KMS-11 (cell line): ENCODE measurements around the gene MCEMP1.

Experiments
- H2AFZ ChIP-seq: fragments of 200-600 bp; sonication (generic); 2 replicates; pipeline ENCODE4 v1.6.1; 2016; ENCODE audit warnings: antibody characterized with exemption, mixed run types, low read depth
- H3K27ac ChIP-seq: fragments of 200-600 bp; sonication (generic); 2 replicates; pipeline ENCODE4 v1.6.1; 2016; ENCODE audit warnings: mild to moderate bottlenecking, mixed run types
- H3K27me3 ChIP-seq: fragments of 200-600 bp; sonication (generic); 2 replicates; pipeline ENCODE4 v1.6.1; 2017; ENCODE audit warnings: mild to moderate bottlenecking, low read depth, mixed run types, moderate library complexity; ENCODE audit not compliant: insufficient read depth
- H3K36me3 ChIP-seq: fragments of 200-600 bp; sonication (generic); 2 replicates; pipeline ENCODE4 v1.6.1; 2017; ENCODE audit warnings: mild to moderate bottlenecking, mixed run types; ENCODE audit not compliant: insufficient read depth
- H3K4me1 ChIP-seq: fragments of 200-600 bp; sonication (generic); 2 replicates; pipeline ENCODE4 v1.6.1; 2016; ENCODE audit warnings: mild to moderate bottlenecking, low read depth, mixed run types; ENCODE audit not compliant: poor library complexity, severe bottlenecking
- H3K4me2 ChIP-seq: fragments of 200-600 bp; sonication (generic); 2 replicates; pipeline ENCODE4 v1.7.0; 2016; ENCODE audit warnings: mild to moderate bottlenecking, mixed run types
- H3K4me3 ChIP-seq: fragments of 200-600 bp; sonication (generic); IDR thresholded peaks from 2 replicates; pipeline ENCODE4 v1.6.1; 2017; ENCODE audit warnings: low read depth, low read length, mixed read lengths; ENCODE audit not compliant: insufficient read depth
- H3K79me2 ChIP-seq: fragments of 200-600 bp; sonication (generic); 2 replicates; pipeline ENCODE4 v1.6.1; 2016; ENCODE audit warnings: low read depth, mixed run types; ENCODE audit not compliant: insufficient read depth
- H3K9ac ChIP-seq: fragments of 200-600 bp; sonication (generic); 2 replicates; pipeline ENCODE4 v1.6.1; 2016; ENCODE audit warnings: mild to moderate bottlenecking, mixed run types
- H4K20me1 ChIP-seq: fragments of 200-600 bp; sonication (generic); 2 replicates; pipeline ENCODE4 v1.6.1; 2016; ENCODE audit warnings: mild to moderate bottlenecking, mixed run types; ENCODE audit not compliant: insufficient read depth
- CTCF ChIP-seq: fragments of 200-600 bp; sonication (generic); conservative IDR thresholded peaks from 2 replicates; pipeline ENCODE4 v1.6.1; 2017; ENCODE audit warnings: low read depth, mild to moderate bottlenecking, antibody characterized with exemption, low read length, moderate library complexity, mixed read lengths

Gene MCEMP1

GRCh38 chr19:7699417-7700401 lies 22.8 kb downstream of the MCEMP1 start:
- Histone ChIP-seq H3K4me2 (no peak overlapping the region), H3K27me3 (peaks cover 55% of the 10 kb centered on the region), H3K4me3 (no peak overlapping the region), H2AFZ (no peak overlapping the region), H3K4me1 (no peaks in the 10 kb centered on the region), H4K20me1 (no peaks in the 10 kb centered on the region), H3K36me3 (no peaks in the 10 kb centered on the region), H3K9ac (no peak overlapping the region), H3K27ac (no peak overlapping the region), H3K79me2 (no peaks in the 10 kb centered on the region)
- no peak for TF ChIP-seq CTCF

- Histone ChIP-seq H3K27me3 (peaks cover 48% of the 10 kb centered on the region), H3K27ac (no peak overlapping the region), H3K36me3 (no peaks in the 10 kb centered on the region), H3K9ac (no peak overlapping the region), H3K4me1 (no peaks in the 10 kb centered on the region), H3K4me2 (no peak overlapping the region), H3K79me2 (no peaks in the 10 kb centered on the region), H2AFZ (no peak overlapping the region), H3K4me3 (no peak overlapping the region), H4K20me1 (no peaks in the 10 kb centered on the region)
- no peak for TF ChIP-seq CTCF
These were observed 24.3 kb downstream of the MCEMP1 start for GRCh38 chr19:7701049-7701653.

- Histone ChIP-seq H4K20me1 (no peaks in the 10 kb centered on the region), H3K4me2 (no peak within 1 kb of the TSS), H3K4me3 (no peak within 1 kb of the TSS), H3K4me1 (no peaks in the 10 kb centered on the region), H3K27me3 (peaks cover 46% of the 10 kb centered on the region), H2AFZ (no peak within 1 kb of the TSS), H3K27ac (no peak within 1 kb of the TSS), H3K9ac (no peak within 1 kb of the TSS), H3K36me3 (no peaks in the 10 kb centered on the region), H3K79me2 (no peaks in the 10 kb centered on the region)
- no peak for TF ChIP-seq CTCF
These were observed 25.0 kb downstream of the MCEMP1 start, which contains the start of gene FCER2 for GRCh38 chr19:7701654-7702457. Gene FCER2 (minus strand): TSS chr19:7702131. CDS start chr19:7699760, 2,371 bp downstream.

GRCh38 chr19:7703332-7703731 lies 26.4 kb downstream of the MCEMP1 start:
- peaks cover 43% of the 10 kb centered on the region for H3K27me3 ChIP-seq
- no peaks in the 10 kb centered on the region for H3K79me2 ChIP-seq
- no peak overlapping the region for H3K9ac ChIP-seq
- no peak overlapping the region for H2AFZ ChIP-seq
- H3K4me2 ChIP-seq = no peak overlapping the region
- no peaks in the 10 kb centered on the region for H3K36me3 ChIP-seq
- no peak overlapping the region for H3K27ac ChIP-seq
- no peaks in the 10 kb centered on the region for H4K20me1 ChIP-seq
- H3K4me1 ChIP-seq = no peaks in the 10 kb centered on the region
- no peak for TF ChIP-seq CTCF
- no peak overlapping the region for H3K4me3 ChIP-seq
